ENCODE measurements around the gene HDLBP. TPM values are rescaled to one million over a fixed set of nuclear protein-coding genes. Genes with fewer than 3 reads are reported as not detected.

Gene HDLBP
- total RNA-seq, 1 experiment from 2014 or later = 510 TPM

DNA sequence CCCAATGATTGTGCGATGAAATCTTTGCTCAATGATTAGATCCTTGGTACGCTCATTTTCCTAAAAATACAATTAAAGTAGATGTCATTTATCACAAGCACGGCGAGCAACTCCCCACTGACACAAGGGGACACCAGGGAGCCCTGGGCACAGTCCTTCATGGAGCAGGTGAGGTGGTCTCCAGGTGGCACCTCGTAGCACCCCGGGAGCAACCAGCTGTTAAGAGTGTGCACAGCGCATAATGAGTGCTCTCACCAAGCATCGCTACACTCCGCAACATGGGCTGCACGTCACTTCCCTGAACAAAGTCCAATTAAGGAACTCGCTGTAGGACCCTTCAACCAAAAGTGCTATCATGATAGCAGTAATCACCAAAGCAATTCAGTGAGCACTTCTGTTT, 67.2 kb downstream of the HDLBP start:
- Histone ChIP-seq H3K9me3 (ENCODE audit: low read depth, low read length, poor library complexity, severe bottlenecking) (no peaks in the 10 kb centered on the region), H3K4me3 (ENCODE audit: low read depth, low read length, poor library complexity, severe bottlenecking) (no peak overlapping the region), H3K27ac (ENCODE audit: low read depth, low read length, poor library complexity, severe bottlenecking) (no peak overlapping the region), H3K36me3 (ENCODE audit: insufficient read depth, low read length, poor library complexity, severe bottlenecking) (peaks cover 99% of the 10 kb centered on the region), H3K27me3 (replicated peaks; ENCODE audit: insufficient read depth, low read depth, low read length, poor library complexity) (no peaks in the 10 kb centered on the region), H3K4me1 (ENCODE audit: insufficient read depth, low read length, poor library complexity, severe bottlenecking) (no peaks in the 10 kb centered on the region)
- ChIA-PET CTCF (no interaction called here), POLR2A (ENCODE audit: low non-redundant PET) (no interaction called here)
- no TSS peak for BruUV-seq (replicated peaks)
- intact Hi-C loops (cut with micrococcal nuclease; ENCODE audit: unreplicated experiment) = no loop called here
- no peak for TF ChIP-seq EZH2 (IDR thresholded peaks at IDR 0.05; ENCODE audit: borderline replicate concordance, low read depth, low read length, poor library complexity, severe bottlenecking)
- TF ChIP-seq, protein P1, sequence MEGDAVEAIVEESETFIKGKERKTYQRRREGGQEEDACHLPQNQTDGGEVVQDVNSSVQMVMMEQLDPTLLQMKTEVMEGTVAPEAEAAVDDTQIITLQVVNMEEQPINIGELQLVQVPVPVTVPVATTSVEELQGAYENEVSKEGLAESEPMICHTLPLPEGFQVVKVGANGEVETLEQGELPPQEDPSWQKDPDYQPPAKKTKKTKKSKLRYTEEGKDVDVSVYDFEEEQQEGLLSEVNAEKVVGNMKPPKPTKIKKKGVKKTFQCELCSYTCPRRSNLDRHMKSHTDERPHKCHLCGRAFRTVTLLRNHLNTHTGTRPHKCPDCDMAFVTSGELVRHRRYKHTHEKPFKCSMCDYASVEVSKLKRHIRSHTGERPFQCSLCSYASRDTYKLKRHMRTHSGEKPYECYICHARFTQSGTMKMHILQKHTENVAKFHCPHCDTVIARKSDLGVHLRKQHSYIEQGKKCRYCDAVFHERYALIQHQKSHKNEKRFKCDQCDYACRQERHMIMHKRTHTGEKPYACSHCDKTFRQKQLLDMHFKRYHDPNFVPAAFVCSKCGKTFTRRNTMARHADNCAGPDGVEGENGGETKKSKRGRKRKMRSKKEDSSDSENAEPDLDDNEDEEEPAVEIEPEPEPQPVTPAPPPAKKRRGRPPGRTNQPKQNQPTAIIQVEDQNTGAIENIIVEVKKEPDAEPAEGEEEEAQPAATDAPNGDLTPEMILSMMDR (conservative IDR thresholded peaks at IDR 0.05; ENCODE audit: low read depth, low read length) = no peak
- DNase-seq (ENCODE audit: low spot score) = no peak

DNA sequence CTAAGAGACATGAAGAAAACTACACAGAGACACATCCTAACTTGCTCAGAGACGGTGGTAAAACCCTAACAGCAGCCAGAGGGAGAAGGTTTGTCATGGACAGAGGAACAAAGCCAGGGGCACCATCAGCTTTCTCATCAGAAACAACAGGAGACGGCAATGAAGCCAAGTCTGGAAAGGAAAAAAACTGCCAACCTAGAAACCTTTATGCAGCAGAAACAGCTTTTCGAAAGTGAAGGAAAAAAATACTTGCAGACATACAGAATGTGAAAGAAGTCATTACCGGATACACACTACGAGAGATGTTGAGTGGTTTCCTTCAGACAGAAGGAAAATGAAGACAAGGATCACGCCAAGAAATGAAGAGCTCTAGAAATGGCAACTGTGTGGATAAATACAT, 71.1 kb downstream of the HDLBP start:
- Histone ChIP-seq H3K4me3 (ENCODE audit: low read depth, low read length, poor library complexity, severe bottlenecking) (no peak overlapping the region), H3K4me1 (ENCODE audit: insufficient read depth, low read length, poor library complexity, severe bottlenecking) (no peaks in the 10 kb centered on the region), H3K36me3 (ENCODE audit: insufficient read depth, low read length, poor library complexity, severe bottlenecking) (peaks cover 99% of the 10 kb centered on the region), H3K27ac (ENCODE audit: low read depth, low read length, poor library complexity, severe bottlenecking) (no peak overlapping the region), H3K9me3 (ENCODE audit: low read depth, low read length, poor library complexity, severe bottlenecking) (no peaks in the 10 kb centered on the region), H3K27me3 (replicated peaks; ENCODE audit: insufficient read depth, low read depth, low read length, poor library complexity) (no peaks in the 10 kb centered on the region)
- ChIA-PET POLR2A (ENCODE audit: low non-redundant PET) (no interaction called here), CTCF (no interaction called here)
- no TSS peak for BruUV-seq (replicated peaks)
- no peak for TF ChIP-seq EZH2 (IDR thresholded peaks at IDR 0.05; ENCODE audit: borderline replicate concordance, low read depth, low read length, poor library complexity, severe bottlenecking)
- TF ChIP-seq, protein P1 (conservative IDR thresholded peaks at IDR 0.05; ENCODE audit: low read depth, low read length) = no peak
- intact Hi-C loops (cut with micrococcal nuclease; ENCODE audit: unreplicated experiment) = no loop called here
- no peak for DNase-seq (ENCODE audit: low spot score)

DNA sequence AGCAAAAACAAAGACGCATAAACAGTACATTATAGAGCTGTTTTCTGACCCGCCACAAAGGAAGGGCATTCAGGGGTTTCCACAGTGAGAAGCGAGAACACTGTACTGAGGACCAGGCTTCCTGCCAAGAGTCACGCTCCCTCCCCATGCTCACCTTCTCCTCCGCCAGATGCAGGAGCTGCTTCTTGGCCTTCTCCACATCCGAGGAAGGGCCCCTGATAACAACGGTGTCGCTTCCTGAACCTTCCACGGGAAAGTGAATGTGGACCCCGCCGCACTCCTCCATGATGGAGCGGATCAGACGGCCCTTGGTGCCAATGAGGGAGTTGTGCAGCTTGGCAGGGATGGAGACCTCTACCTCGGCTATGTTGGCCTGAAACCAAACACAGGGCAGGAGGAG, 73.2 kb downstream of the HDLBP start:
- Histone ChIP-seq H3K27me3 (replicated peaks; ENCODE audit: insufficient read depth, low read depth, low read length, poor library complexity) (no peaks in the 10 kb centered on the region), H3K9me3 (ENCODE audit: low read depth, low read length, poor library complexity, severe bottlenecking) (no peaks in the 10 kb centered on the region), H3K4me1 (ENCODE audit: insufficient read depth, low read length, poor library complexity, severe bottlenecking) (no peaks in the 10 kb centered on the region), H3K36me3 (ENCODE audit: insufficient read depth, low read length, poor library complexity, severe bottlenecking) (peaks cover 99% of the 10 kb centered on the region), H3K4me3 (ENCODE audit: low read depth, low read length, poor library complexity, severe bottlenecking) (no peak overlapping the region), H3K27ac (ENCODE audit: low read depth, low read length, poor library complexity, severe bottlenecking) (no peak overlapping the region)
- DNase-seq (ENCODE audit: low spot score) = no peak
- BruUV-seq (replicated peaks) = no TSS peak
- ChIA-PET POLR2A (ENCODE audit: low non-redundant PET) (no interaction called here), CTCF (no interaction called here)
- intact Hi-C loops (cut with micrococcal nuclease; ENCODE audit: unreplicated experiment) = no loop called here
- TF ChIP-seq, protein P1 (conservative IDR thresholded peaks at IDR 0.05; ENCODE audit: low read depth, low read length) = no peak
- no peak for TF ChIP-seq EZH2 (IDR thresholded peaks at IDR 0.05; ENCODE audit: borderline replicate concordance, low read depth, low read length, poor library complexity, severe bottlenecking)
